HL-60 (cell line): ENCODE measurements around the gene KAT6B.

Source experiments
- GABPA ChIP-seq: IDR thresholded peaks from 2 replicates; pipeline ENCODE4 v1.6.1; 2012; ENCODE audit warnings: low read depth
- POLR2AphosphoS5 ChIP-seq: IDR thresholded peaks from 2 replicates; pipeline ENCODE4 v1.6.1; 2012; ENCODE audit warnings: low read depth
- SPI1 ChIP-seq: IDR thresholded peaks from 2 replicates; pipeline ENCODE4 v1.6.1; 2012; ENCODE audit warnings: low read depth, mild to moderate bottlenecking, borderline replicate concordance
- TF ChIP-seq, protein P1 (sequence below): IDR thresholded peaks from one replicate; pipeline ENCODE4 v1.5.1; 2011; ENCODE audit warnings: low read length, control low read depth, inconsistent platforms; ENCODE audit not compliant: insufficient read depth
- TF ChIP-seq, protein P2 (sequence below): IDR thresholded peaks from 2 replicates; pipeline ENCODE4 v1.6.1; 2012; ENCODE audit warnings: low read depth; ENCODE audit not compliant: insufficient replicate concordance

DNA sequence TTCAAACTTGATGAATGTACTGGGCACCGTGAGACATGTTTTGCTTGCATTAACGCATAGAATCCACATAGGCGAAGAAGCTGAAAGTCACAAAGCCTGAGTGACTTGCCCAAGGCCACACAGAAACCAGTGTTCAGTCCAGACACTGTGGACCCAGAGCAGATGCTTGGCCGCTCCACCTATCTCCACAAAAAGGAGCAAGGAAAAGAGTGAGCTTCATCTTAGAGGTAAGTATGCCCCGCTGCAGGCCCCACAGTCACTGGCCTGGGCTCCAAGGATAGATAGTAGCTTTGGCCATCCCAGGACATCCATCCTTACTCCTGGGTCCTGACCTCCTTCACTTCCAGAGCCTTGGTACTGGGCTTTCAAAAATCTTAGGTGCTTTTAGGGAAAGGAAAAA lies 224.9 kb downstream of the KAT6B start:
- TF ChIP-seq, protein P1, sequence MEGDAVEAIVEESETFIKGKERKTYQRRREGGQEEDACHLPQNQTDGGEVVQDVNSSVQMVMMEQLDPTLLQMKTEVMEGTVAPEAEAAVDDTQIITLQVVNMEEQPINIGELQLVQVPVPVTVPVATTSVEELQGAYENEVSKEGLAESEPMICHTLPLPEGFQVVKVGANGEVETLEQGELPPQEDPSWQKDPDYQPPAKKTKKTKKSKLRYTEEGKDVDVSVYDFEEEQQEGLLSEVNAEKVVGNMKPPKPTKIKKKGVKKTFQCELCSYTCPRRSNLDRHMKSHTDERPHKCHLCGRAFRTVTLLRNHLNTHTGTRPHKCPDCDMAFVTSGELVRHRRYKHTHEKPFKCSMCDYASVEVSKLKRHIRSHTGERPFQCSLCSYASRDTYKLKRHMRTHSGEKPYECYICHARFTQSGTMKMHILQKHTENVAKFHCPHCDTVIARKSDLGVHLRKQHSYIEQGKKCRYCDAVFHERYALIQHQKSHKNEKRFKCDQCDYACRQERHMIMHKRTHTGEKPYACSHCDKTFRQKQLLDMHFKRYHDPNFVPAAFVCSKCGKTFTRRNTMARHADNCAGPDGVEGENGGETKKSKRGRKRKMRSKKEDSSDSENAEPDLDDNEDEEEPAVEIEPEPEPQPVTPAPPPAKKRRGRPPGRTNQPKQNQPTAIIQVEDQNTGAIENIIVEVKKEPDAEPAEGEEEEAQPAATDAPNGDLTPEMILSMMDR: no peak
- TF ChIP-seq, protein P2, sequence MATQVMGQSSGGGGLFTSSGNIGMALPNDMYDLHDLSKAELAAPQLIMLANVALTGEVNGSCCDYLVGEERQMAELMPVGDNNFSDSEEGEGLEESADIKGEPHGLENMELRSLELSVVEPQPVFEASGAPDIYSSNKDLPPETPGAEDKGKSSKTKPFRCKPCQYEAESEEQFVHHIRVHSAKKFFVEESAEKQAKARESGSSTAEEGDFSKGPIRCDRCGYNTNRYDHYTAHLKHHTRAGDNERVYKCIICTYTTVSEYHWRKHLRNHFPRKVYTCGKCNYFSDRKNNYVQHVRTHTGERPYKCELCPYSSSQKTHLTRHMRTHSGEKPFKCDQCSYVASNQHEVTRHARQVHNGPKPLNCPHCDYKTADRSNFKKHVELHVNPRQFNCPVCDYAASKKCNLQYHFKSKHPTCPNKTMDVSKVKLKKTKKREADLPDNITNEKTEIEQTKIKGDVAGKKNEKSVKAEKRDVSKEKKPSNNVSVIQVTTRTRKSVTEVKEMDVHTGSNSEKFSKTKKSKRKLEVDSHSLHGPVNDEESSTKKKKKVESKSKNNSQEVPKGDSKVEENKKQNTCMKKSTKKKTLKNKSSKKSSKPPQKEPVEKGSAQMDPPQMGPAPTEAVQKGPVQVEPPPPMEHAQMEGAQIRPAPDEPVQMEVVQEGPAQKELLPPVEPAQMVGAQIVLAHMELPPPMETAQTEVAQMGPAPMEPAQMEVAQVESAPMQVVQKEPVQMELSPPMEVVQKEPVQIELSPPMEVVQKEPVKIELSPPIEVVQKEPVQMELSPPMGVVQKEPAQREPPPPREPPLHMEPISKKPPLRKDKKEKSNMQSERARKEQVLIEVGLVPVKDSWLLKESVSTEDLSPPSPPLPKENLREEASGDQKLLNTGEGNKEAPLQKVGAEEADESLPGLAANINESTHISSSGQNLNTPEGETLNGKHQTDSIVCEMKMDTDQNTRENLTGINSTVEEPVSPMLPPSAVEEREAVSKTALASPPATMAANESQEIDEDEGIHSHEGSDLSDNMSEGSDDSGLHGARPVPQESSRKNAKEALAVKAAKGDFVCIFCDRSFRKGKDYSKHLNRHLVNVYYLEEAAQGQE: no peak
- TF ChIP-seq POLR2AphosphoS5 (no peak), GABPA (no peak), SPI1 (no peak)
